Measurements from ENCODE around the gene EMC7.
A peak's percentile ranks its signal among the peaks of the same experiment; 100 is the strongest.

Gene EMC7

DNA sequence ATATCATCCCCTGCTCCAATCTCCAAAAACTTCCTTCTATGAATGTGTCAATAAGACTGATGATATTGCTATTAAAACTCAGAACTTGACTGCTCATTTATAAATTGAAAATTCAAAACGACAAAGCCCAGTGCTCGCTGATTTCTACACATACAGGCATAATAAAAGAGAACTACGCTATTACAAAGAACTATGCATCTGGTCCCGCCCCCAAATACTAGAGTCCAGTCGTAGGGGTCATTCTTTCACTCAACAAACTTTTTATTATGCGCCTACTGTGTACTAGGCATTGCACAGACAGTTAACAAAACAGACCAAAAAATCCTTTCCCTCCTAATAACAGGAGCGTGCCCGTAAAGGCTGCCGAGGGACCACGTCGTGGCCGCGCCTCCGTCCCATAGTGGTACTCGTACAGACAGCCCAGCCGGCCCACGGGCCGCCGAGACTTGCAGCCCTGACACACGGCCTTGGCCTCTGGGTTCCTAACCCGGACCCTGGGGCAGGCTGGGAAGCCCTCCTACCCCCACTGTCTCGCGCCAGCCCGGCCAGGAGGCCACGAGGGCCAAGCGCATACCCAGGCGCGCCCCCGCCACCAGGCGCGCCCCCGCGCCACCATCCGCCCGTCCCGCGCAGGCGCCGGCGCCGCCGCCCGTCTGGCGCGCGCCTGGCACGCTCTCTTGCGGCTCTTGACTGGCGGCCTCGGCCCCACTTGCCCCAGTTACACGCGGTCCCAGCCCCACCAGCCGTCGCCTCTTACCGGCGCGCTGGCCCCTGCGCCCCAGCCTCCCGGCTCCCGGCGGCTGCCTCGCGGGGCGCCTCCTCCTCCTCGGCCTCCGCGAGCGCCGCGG is 63.4 kb downstream of the EMC7 start:
- peak; percentile 78 for DNase-seq

Measured in EL (cell line).